K562 (cell line): Measurements from ENCODE around the gene GGCT. TPM values are rescaled to one million over a fixed set of nuclear protein-coding genes. Genes with fewer than 3 reads are reported as not detected.

Experiments used
- ATAC-seq: fragments of 200-7000 bp; cut with Tn5 transposase; 3 replicates; pipeline ENCODE4 v1.9.1; 2020; ENCODE audit warnings: moderate library complexity
- BruUV-seq: library from RNA; stranded (reverse); fragments of 400-500 nt; replicated peaks from 2 replicates; lab custom pipeline; 2021; lab: Mats Ljungman, UMichigan
- CTCF ChIA-PET: fragments of 300-600 bp; formaldehyde crosslinking; extraction: SDS; loops from one replicate; lab custom pipeline; 2021; ENCODE audit warnings: low intra/inter-chr PET ratio; lab: Yijun Ruan, JAX
- POLR2A ChIA-PET: fragments of 300-600, 350-650 bp; sonication (Branson Sonifier 250); formaldehyde crosslinking; extraction: SDS; loops from one replicate; lab custom pipeline; 2021; ENCODE audit warnings: antibody characterized with exemption, inconsistent platforms; lab: Yijun Ruan, JAX
- DNase-seq, 4 experiments: peaks; one replicate each; pipeline versions ENCODE4 v3.0.0 to v3.0.0-alpha.2; 2011 to 2018; ENCODE audit warnings: low spot score in 3 of 4, mixed read lengths in 3 of 4; ENCODE audit errors: extremely low read depth in 1 of 4
- FAIRE-seq: peaks from 2 replicates; lab custom pipeline; 2011; peaks lifted over from hg19 to GRCh38; lab: Jason Lieb, UNC
- H2AFZ ChIP-seq: 2 replicates; pipeline ENCODE4 v1.6.0; 2011; ENCODE audit warnings: low read depth, low read length, control low read depth, inconsistent platforms
- H3K27ac ChIP-seq: fragments of 200-600 bp; 3 replicates; pipeline ENCODE4 v1.8.0; 2011; ENCODE audit warnings: low read depth, mild to moderate bottlenecking, control low read depth, inconsistent platforms, low read length, moderate library complexity, mixed read lengths; ENCODE audit errors: extremely low read depth
- H3K27me3 ChIP-seq, 2 experiments: fragments of 300-600 bp in 1 of 2; 2 replicates in 1 of 2; 3 replicates in 1 of 2; pipeline versions ENCODE4 v1.6.0 to v1.8.0; 2011; ENCODE audit warnings: inconsistent platforms in 2 of 2, low read length in 2 of 2, mild to moderate bottlenecking in 1 of 2, mixed read lengths in 1 of 2, moderate library complexity in 1 of 2; ENCODE audit not compliant: control insufficient read depth in 2 of 2, insufficient read depth in 2 of 2
- H3K36me3 ChIP-seq: fragments of 300-600 bp; 3 replicates; pipeline ENCODE4 v1.8.0; 2011; ENCODE audit warnings: mild to moderate bottlenecking, low read length, inconsistent platforms; ENCODE audit not compliant: control insufficient read depth, insufficient read depth
- H3K4me1 ChIP-seq, 2 experiments: fragments of 200-600 bp in 1 of 2; replicated peaks in 1 of 2; 2 replicates in 1 of 2; 3 replicates in 1 of 2; pipeline versions ENCODE4 v1.5.1 to v1.8.0; 2011; ENCODE audit warnings: inconsistent platforms in 2 of 2, low read length in 2 of 2, mild to moderate bottlenecking in 1 of 2, mixed read lengths in 1 of 2, moderate library complexity in 1 of 2; ENCODE audit not compliant: control insufficient read depth in 2 of 2, insufficient read depth in 2 of 2
- H3K4me2 ChIP-seq: 2 replicates; pipeline ENCODE4 v1.6.1; 2011; ENCODE audit warnings: low read length, control low read depth, inconsistent platforms, mixed read lengths; ENCODE audit not compliant: insufficient read depth
- H3K4me3 ChIP-seq: fragments of 200-600 bp; sonication (generic), shearing (Covaris generic); 2 replicates; pipeline ENCODE4 v1.5.1; 2016; ENCODE audit warnings: control low read depth, inconsistent platforms
- H3K79me2 ChIP-seq: fragments of 200-600 bp; 3 replicates; pipeline ENCODE4 v1.8.0; 2011; ENCODE audit warnings: low read length, inconsistent platforms; ENCODE audit not compliant: control insufficient read depth, insufficient read depth
- H3K9ac ChIP-seq, 2 experiments: 2 replicates each; pipeline versions ENCODE4 v1.6.0 to v1.6.1; 2011; ENCODE audit warnings: low read depth in 2 of 2, low read length in 2 of 2, control low read depth in 1 of 2, inconsistent platforms in 1 of 2, mild to moderate bottlenecking in 1 of 2, mixed read lengths in 1 of 2; ENCODE audit not compliant: insufficient read depth in 1 of 2
- H3K9me1 ChIP-seq: one replicate; pipeline ENCODE4 v1.6.0; 2011; ENCODE audit warnings: inconsistent platforms, mild to moderate bottlenecking, low read length, moderate library complexity; ENCODE audit not compliant: control insufficient read depth, insufficient read depth
- H3K9me3 ChIP-seq: replicated peaks from 2 replicates; pipeline ENCODE4 v1.5.1; 2011; ENCODE audit warnings: low read depth, low read length, inconsistent platforms; ENCODE audit not compliant: control insufficient read depth, insufficient read depth
- H4K20me1 ChIP-seq: replicated peaks from 2 replicates; pipeline ENCODE4 v1.6.1; 2011; ENCODE audit warnings: low read length, inconsistent platforms, mixed read lengths; ENCODE audit not compliant: control insufficient read depth, insufficient read depth
- BRCA1 ChIP-seq, 2 experiments: fragments of 450-650 bp in 1 of 2; sonication (generic) in 1 of 2; formaldehyde crosslinking in 1 of 2; IDR thresholded peaks; 2 replicates each; pipeline versions ENCODE4 v1.5.0 to v1.6.1; 2017 to 2020; ENCODE audit warnings: mild to moderate bottlenecking in 1 of 2, missing genetic modification reagents in 1 of 2
- CAMTA2 ChIP-seq: fragments of 250-450 bp; sonication (Bioruptor Pico); conservative IDR thresholded peaks from 2 replicates; pipeline ENCODE4 v1.5.1; 2022
- MCM3 ChIP-seq: fragments of 450-650 bp; IDR thresholded peaks from 2 replicates; pipeline ENCODE4 v1.6.1; 2016
- NCOA4 ChIP-seq: fragments of 450-650 bp; IDR thresholded peaks from 2 replicates; pipeline ENCODE4 v1.6.1; 2018; ENCODE audit warnings: mild to moderate bottlenecking; ENCODE audit not compliant: partially characterized antibody
- NELFE ChIP-seq: IDR thresholded peaks from 2 replicates; pipeline ENCODE4 v1.6.1; 2011; ENCODE audit warnings: mild to moderate bottlenecking; ENCODE audit not compliant: insufficient read depth, insufficient read length
- PHB2 ChIP-seq: fragments of 450-650 bp; IDR thresholded peaks from 2 replicates; pipeline ENCODE4 v1.6.1; 2017; ENCODE audit warnings: low read depth
- REST ChIP-seq, 2 experiments: fragments of 450-650 bp; formaldehyde crosslinking in 1 of 2; IDR thresholded peaks; 2 replicates each; pipeline versions ENCODE4 v1.4.0 to v1.6.1; 2014 to 2020; ENCODE audit warnings: mild to moderate bottlenecking in 2 of 2, borderline replicate concordance in 1 of 2, low read depth in 1 of 2
- RFX7 ChIP-seq: fragments of 250-450 bp; sonication (Bioruptor Pico); IDR thresholded peaks from 2 replicates; pipeline ENCODE4 v1.5.1; 2021; ENCODE audit warnings: mild to moderate bottlenecking
- SAP30 ChIP-seq: fragments of 200-600 bp; sonication (generic); IDR thresholded peaks from 2 replicates; pipeline ENCODE4 v1.6.1; 2012; ENCODE audit warnings: borderline replicate concordance, low read depth, mild to moderate bottlenecking, moderate library complexity, low read length, control low read depth, inconsistent platforms; ENCODE audit not compliant: insufficient read depth, poor library complexity, severe bottlenecking
- ZKSCAN3 ChIP-seq: fragments of 250-450 bp; sonication (Bioruptor Pico); IDR thresholded peaks from 2 replicates; pipeline ENCODE4 v1.4.0; 2020
- ZNF175 ChIP-seq: fragments of 200-800 bp; sonication (Bioruptor generic); IDR thresholded peaks from 2 replicates; pipeline ENCODE4 v1.6.1; 2016; ENCODE audit warnings: low read depth, mild to moderate bottlenecking, missing genetic modification characterization, missing compliant biosample characterization
- ZNF274 ChIP-seq: IDR thresholded peaks from 2 replicates; pipeline ENCODE4 v1.6.1; 2011; ENCODE audit warnings: low read depth, mild to moderate bottlenecking, low read length, moderate library complexity, borderline replicate concordance
- ZNF830 ChIP-seq: fragments of 250-450 bp; sonication (Bioruptor Pico); IDR thresholded peaks from 2 replicates; pipeline ENCODE4 v1.5.0; 2021; ENCODE audit warnings: mild to moderate bottlenecking
- WGBS: fragments of 100-300 bp; shearing (Covaris generic); methylation state at CpG from one replicate; pipeline ENCODE4 v1.1.6; 2016; ENCODE audit warnings: low coverage, mixed read lengths; ENCODE audit not compliant: insufficient coverage; ENCODE audit errors: missing lambda C conversion rate; 5-methylcytosine and 5-hydroxymethylcytosine counted together
- in situ Hi-C: fragments of 300-500 bp; cut with MboI; formaldehyde crosslinking; loops from 4 replicates; pipeline ENCODE4 v1.15.0; 2018; ENCODE audit warnings: inconsistent platforms, mixed read lengths
- intact Hi-C: fragments of 100-400 bp; cut with micrococcal nuclease; formaldehyde crosslinking; loops from 2 replicates; pipeline ENCODE4 v1.14.2; 2022
- polyA plus RNA-seq, 8 experiments: library from polyadenylated mRNA; depleted of rRNA in 4 of 8; stranded (reverse) in 5 of 8; unstranded in 3 of 8; fragments of >200 nt; fragmentation: Nextera tagmentation in 2 of 8; fragmentation: Illumina TruSeq in 1 of 8; extraction: Ambion mirVana in 2 of 8; extraction: Trizol in 1 of 8; gene quantifications; 2 replicates each; pipeline versions ENCODE4 v1.2.1 to v1.2.3, GENCODE V29; 2011 to 2014; ENCODE audit warnings: inconsistent platforms in 1 of 8, missing spikeins in 1 of 8
- total RNA-seq, 7 experiments: library from RNA; depleted of rRNA in 6 of 7; stranded (reverse); fragments of >200 nt in 6 of 7; fragmentation: Illumina TruSeq in 2 of 7; extraction: Trizol in 2 of 7; gene quantifications; 2 replicates each; pipeline versions ENCODE4 v1.2.1 to v1.2.3, GENCODE V29; 2011 to 2021; ENCODE audit warnings: low replicate concordance in 1 of 7
- TF ChIP-seq, protein P1 (sequence below): fragments of 200-800 bp; sonication (Bioruptor generic); IDR thresholded peaks from 2 replicates; pipeline ENCODE4 v1.6.1; 2017; ENCODE audit warnings: missing genetic modification characterization, missing compliant biosample characterization

GGCT gene
- total and polyA plus RNA-seq, 9 of the 15 experiments (the other 6 are each of a cell fraction or from before 2014, with no cell fraction given), result 79.0 to 349 (median 136) TPM

DNA sequence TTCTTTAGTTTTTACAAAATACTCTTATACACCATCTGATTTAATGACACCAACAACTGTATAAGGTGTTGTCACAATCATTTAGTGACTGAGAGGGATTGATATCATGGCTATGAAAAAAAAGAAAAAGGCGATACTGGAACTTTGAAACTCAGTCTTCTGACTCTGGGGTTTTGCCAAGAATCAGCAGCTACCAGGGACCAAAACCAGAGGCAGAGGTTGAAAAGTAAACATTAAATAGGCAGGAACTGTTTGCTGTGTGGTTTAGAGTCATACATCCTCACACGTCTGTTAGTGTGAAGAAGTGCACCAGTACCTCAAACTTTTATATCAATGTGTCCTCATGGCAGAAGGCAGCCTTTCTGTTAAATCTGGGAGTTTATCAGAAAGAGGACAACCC, 19.9 kb upstream of the GGCT start:
- ATAC-seq (no peak), DNase-seq (no peak), FAIRE-seq (no peak)
- POLR2A ChIA-PET, result no interaction called here
- intact Hi-C loops (no loop called here), in situ Hi-C loops (no loop called here)
- CTCF ChIA-PET, result no interaction called here
- Histone ChIP-seq H3K4me1 (peaks cover 8 to 11% of the 10 kb centered on the region in 2 experiments), H3K9me1 (peaks cover 5% of the 10 kb centered on the region), H3K9ac (no peak overlapping the region), H3K9me3 (no peaks in the 10 kb centered on the region), H3K27me3 (no peaks in the 10 kb centered on the region), H3K4me2 (no peak overlapping the region), H3K27ac (no peak overlapping the region), H3K4me3 (no peak overlapping the region), H4K20me1 (no peaks in the 10 kb centered on the region), H3K36me3 (no peaks in the 10 kb centered on the region), H2AFZ (no peak overlapping the region), H3K79me2 (no peaks in the 10 kb centered on the region)
- no TSS peak for BruUV-seq
- 68% methylated on average over 2 of the region's 2 CpGs for WGBS
- TF ChIP-seq ZNF830 (CRISPR knock-in tag) (no peak), PHB2 (no peak), MCM3 (no peak), NELFE (no peak), ZNF175 (CRISPR knock-in tag) (no peak), NCOA4 (no peak), ZKSCAN3 (CRISPR knock-in tag) (no peak), RFX7 (CRISPR knock-in tag) (no peak), BRCA1 (IDR thresholded peaks at IDR 0.05) (no peak), BRCA1 (CRISPR knock-in tag; IDR thresholded peaks at IDR 0.05) (no peak), REST (IDR thresholded peaks at IDR 0.05; ENCODE audit: borderline replicate concordance) (no peak), REST (CRISPR knock-in tag; IDR thresholded peaks at IDR 0.05; ENCODE audit: low read depth) (no peak), CAMTA2 (CRISPR knock-in tag) (no peak), SAP30 (no peak), ZNF274 (no peak)
- TF ChIP-seq, protein P1, sequence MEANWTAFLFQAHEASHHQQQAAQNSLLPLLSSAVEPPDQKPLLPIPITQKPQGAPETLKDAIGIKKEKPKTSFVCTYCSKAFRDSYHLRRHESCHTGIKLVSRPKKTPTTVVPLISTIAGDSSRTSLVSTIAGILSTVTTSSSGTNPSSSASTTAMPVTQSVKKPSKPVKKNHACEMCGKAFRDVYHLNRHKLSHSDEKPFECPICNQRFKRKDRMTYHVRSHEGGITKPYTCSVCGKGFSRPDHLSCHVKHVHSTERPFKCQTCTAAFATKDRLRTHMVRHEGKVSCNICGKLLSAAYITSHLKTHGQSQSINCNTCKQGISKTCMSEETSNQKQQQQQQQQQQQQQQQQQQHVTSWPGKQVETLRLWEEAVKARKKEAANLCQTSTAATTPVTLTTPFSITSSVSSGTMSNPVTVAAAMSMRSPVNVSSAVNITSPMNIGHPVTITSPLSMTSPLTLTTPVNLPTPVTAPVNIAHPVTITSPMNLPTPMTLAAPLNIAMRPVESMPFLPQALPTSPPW (CRISPR knock-in tag), result no peak
